Fibroblast of villous mesenchyme (primary cell): Measurements from ENCODE around the gene NRDC. TPM values are rescaled to one million over a fixed set of nuclear protein-coding genes. Genes with fewer than 3 reads are reported as not detected.

Source experiments
- DNase-seq: peaks from one replicate; pipeline ENCODE4 v3.0.0-alpha.2; 2010; ENCODE audit warnings: low read depth
- H3K4me3 ChIP-seq: 2 replicates; pipeline ENCODE4 v1.5.1; 2011; ENCODE audit warnings: low read depth, mild to moderate bottlenecking, low read length
- CTCF ChIP-seq: IDR thresholded peaks from 2 replicates; pipeline ENCODE4 v1.5.1; 2012; ENCODE audit warnings: low read depth, mild to moderate bottlenecking, low read length; ENCODE audit not compliant: insufficient read depth
- total RNA-seq: library from RNA; depleted of rRNA; stranded (reverse); fragments of >200 nt; gene quantifications from 2 replicates; pipeline ENCODE4 v1.2.3, GENCODE V29; 2012

NRDC gene
- total RNA-seq, 1 donor, result 112 TPM

GRCh38 chr1:51871351-51871975 lies 7.1 kb downstream of the NRDC start:
- H3K4me3 ChIP-seq, result no peak overlapping the region
- no peak for DNase-seq
- no peak for TF ChIP-seq CTCF

- TF ChIP-seq CTCF, result no peak
- no peak for DNase-seq
- no peak overlapping the region for H3K4me3 ChIP-seq
Observed at GRCh38 chr1:51870603-51871350, 7.8 kb downstream of the NRDC start.

- TF ChIP-seq CTCF, result no peak
- no peak overlapping the region for H3K4me3 ChIP-seq
- DNase-seq, result no peak
Observed at GRCh38 chr1:51867479-51868232, 10.9 kb downstream of the NRDC start.

- no peak overlapping the region for H3K4me3 ChIP-seq
- DNase-seq, result no peak
- TF ChIP-seq CTCF, result no peak
Observed at GRCh38 chr1:51863384-51863783, 15.1 kb downstream of the NRDC start.

- H3K4me3 ChIP-seq, result no peak overlapping the region
- no peak for DNase-seq
- TF ChIP-seq CTCF, result no peak
Observed at GRCh38 chr1:51861669-51862068, 16.9 kb downstream of the NRDC start.

GRCh38 chr1:51859735-51860134 lies 18.8 kb downstream of the NRDC start:
- H3K4me3 ChIP-seq, result no peak overlapping the region
- DNase-seq, result no peak
- no peak for TF ChIP-seq CTCF
